ENCODE data around the gene RHBDF2.

- TF ChIP-seq, protein P1, sequence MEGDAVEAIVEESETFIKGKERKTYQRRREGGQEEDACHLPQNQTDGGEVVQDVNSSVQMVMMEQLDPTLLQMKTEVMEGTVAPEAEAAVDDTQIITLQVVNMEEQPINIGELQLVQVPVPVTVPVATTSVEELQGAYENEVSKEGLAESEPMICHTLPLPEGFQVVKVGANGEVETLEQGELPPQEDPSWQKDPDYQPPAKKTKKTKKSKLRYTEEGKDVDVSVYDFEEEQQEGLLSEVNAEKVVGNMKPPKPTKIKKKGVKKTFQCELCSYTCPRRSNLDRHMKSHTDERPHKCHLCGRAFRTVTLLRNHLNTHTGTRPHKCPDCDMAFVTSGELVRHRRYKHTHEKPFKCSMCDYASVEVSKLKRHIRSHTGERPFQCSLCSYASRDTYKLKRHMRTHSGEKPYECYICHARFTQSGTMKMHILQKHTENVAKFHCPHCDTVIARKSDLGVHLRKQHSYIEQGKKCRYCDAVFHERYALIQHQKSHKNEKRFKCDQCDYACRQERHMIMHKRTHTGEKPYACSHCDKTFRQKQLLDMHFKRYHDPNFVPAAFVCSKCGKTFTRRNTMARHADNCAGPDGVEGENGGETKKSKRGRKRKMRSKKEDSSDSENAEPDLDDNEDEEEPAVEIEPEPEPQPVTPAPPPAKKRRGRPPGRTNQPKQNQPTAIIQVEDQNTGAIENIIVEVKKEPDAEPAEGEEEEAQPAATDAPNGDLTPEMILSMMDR (conservative IDR thresholded peaks at IDR 0.05 in 1 of 2, IDR thresholded peaks at IDR 0.05 in 1 of 2; ENCODE audit: extremely low read depth in 1 of 2, insufficient read depth in 1 of 2, low read depth in 1 of 2, low read length in 2 of 2) = no peak
- no peak for TF ChIP-seq EZH2 (IDR thresholded peaks at IDR 0.05; ENCODE audit: borderline replicate concordance, low read length)
Measured at GRCh38 chr17:76487451-76488192, 13.6 kb downstream of the RHBDF2 start.

All from mammary epithelial cell (primary cell).